PC-3 (cell line): ENCODE measurements around the gene CTNNA3. TPM values are rescaled to one million over a fixed set of nuclear protein-coding genes. Genes with fewer than 3 reads are reported as not detected.

Experiments
- ATAC-seq: fragments of 200-7000 bp; cut with Tn5 transposase; 2 replicates; pipeline ENCODE4 v1.9.1; 2020; ENCODE audit warnings: mild to moderate bottlenecking, moderate library complexity
- BruUV-seq: library from RNA; stranded (reverse); fragments of 400-500 nt; replicated peaks from 2 replicates; lab custom pipeline; 2021; lab: Mats Ljungman, UMichigan
- CTCF ChIA-PET: fragments of 300-600 bp; sonication (Branson Sonifier 250); formaldehyde crosslinking; loops from one replicate; lab custom pipeline; 2022; ENCODE audit warnings: antibody characterized with exemption; lab: Charles Lee
- POLR2A ChIA-PET: fragments of 300-600 bp; sonication (Branson Sonifier 250); formaldehyde crosslinking; loops from one replicate; lab custom pipeline; 2022; ENCODE audit warnings: antibody characterized with exemption; ENCODE audit not compliant: unreplicated experiment; lab: Charles Lee
- DNase-seq: peaks from one replicate; pipeline ENCODE4 v3.0.0-alpha.2; 2015
- H2AFZ ChIP-seq: fragments of 300-600 bp; sonication (generic); 2 replicates; pipeline ENCODE4 v1.6.0; 2016; ENCODE audit warnings: antibody characterized with exemption, low read length
- H3F3A ChIP-seq: fragments of 300-600 bp; sonication (generic); one replicate; pipeline ENCODE4 v1.6.0; 2017; ENCODE audit warnings: antibody characterized with exemption, low read length, control low read depth, mild to moderate bottlenecking; ENCODE audit not compliant: unreplicated experiment
- H3K27ac ChIP-seq: fragments of 300-600 bp; sonication (generic); 2 replicates; pipeline ENCODE4 v1.5.1; 2016; ENCODE audit warnings: mild to moderate bottlenecking, low read length
- H3K27me3 ChIP-seq: fragments of 300-600 bp; sonication (generic); 2 replicates; pipeline ENCODE4 v1.6.1; 2016; ENCODE audit warnings: low read length, mixed read lengths
- H3K36me3 ChIP-seq: fragments of 300-600 bp; sonication (generic); 2 replicates; pipeline ENCODE4 v1.6.1; 2016; ENCODE audit warnings: low read depth, mixed run types, low read length, mixed read lengths
- H3K4me1 ChIP-seq: fragments of 300-600 bp; sonication (generic); 2 replicates; pipeline ENCODE4 v1.5.1; 2016; ENCODE audit warnings: low read length; ENCODE audit not compliant: insufficient read depth
- H3K4me2 ChIP-seq: fragments of 300-600 bp; sonication (generic); 2 replicates; pipeline ENCODE4 v1.6.0; 2016; ENCODE audit warnings: low read length
- H3K4me3 ChIP-seq: fragments of 300-600 bp; sonication (generic); 2 replicates; pipeline ENCODE4 v1.5.1; 2016; ENCODE audit warnings: mild to moderate bottlenecking, low read length, mixed read lengths
- H3K79me2 ChIP-seq: fragments of 300-600 bp; sonication (generic); 2 replicates; pipeline ENCODE4 v1.6.1; 2017; ENCODE audit warnings: low read length, mixed read lengths
- H3K9ac ChIP-seq: fragments of 300-600 bp; sonication (generic); 2 replicates; pipeline ENCODE4 v1.6.0; 2016; ENCODE audit warnings: mild to moderate bottlenecking, low read length
- H3K9me2 ChIP-seq: fragments of 300-600 bp; sonication (generic); replicated peaks from 2 replicates; pipeline ENCODE4 v1.6.1; 2016; ENCODE audit warnings: mixed run types, low read length, mixed read lengths
- H3K9me3 ChIP-seq: fragments of 300-600 bp; sonication (generic); 2 replicates; pipeline ENCODE4 v1.6.1; 2016; ENCODE audit warnings: low read length, mixed read lengths
- H4K20me1 ChIP-seq: fragments of 300-600 bp; sonication (generic); 2 replicates; pipeline ENCODE4 v1.6.1; 2016; ENCODE audit warnings: low read length, mixed read lengths
- EZH2 ChIP-seq: fragments of 300-600 bp; sonication (generic); IDR thresholded peaks from one replicate; pipeline ENCODE4 v1.6.1; 2017; ENCODE audit warnings: antibody characterized with exemption, mild to moderate bottlenecking, low read length; ENCODE audit not compliant: unreplicated experiment
- EZH2phosphoT487 ChIP-seq: fragments of 300-600 bp; sonication (generic); IDR thresholded peaks from 2 replicates; pipeline ENCODE4 v1.6.1; 2018; ENCODE audit warnings: mild to moderate bottlenecking, antibody characterized with exemption, low read length, borderline replicate concordance
- intact Hi-C: fragments of 100-400 bp; cut with micrococcal nuclease; formaldehyde crosslinking; loops from 2 replicates; pipeline ENCODE4 v1.9.0; 2023
- total RNA-seq: library from RNA; depleted of rRNA; stranded (reverse); fragments of >200 nt; gene quantifications from 2 replicates; pipeline ENCODE4 v1.2.3, GENCODE V29; 2014
- TF ChIP-seq, protein P1 (sequence below): fragments of 300-600 bp; sonication (generic); conservative IDR thresholded peaks from 2 replicates; pipeline ENCODE4 v1.5.1; 2017; ENCODE audit warnings: antibody characterized with exemption, low read depth, mild to moderate bottlenecking, low read length

The CTNNA3 gene
- total RNA-seq, 1 experiment from 2014 or later, result 1.9 TPM

DNA sequence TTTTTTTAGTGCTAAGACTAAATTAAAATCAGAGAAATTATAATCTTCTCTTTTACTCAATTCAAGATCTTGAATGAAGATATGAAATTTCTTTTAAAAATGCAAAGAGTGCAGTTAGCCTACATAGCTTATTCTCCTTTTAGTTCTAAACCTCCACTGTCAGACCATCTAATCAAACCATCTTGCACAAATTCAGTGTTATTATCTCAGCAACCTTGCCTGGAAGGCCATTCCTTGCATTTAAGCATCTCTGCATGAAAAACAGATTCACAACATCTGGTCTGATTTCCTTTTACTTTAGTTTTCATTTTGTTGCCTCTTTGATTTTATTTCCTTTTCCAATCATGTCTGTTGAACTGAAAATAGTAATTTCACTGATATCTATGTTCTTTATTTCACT is 1297.3 kb downstream of the CTNNA3 start:
- Histone ChIP-seq H3K36me3 (no peaks in the 10 kb centered on the region), H3K27ac (no peak overlapping the region), H3K4me3 (no peak overlapping the region), H3F3A (no peaks in the 10 kb centered on the region), H3K79me2 (no peaks in the 10 kb centered on the region), H3K4me2 (no peak overlapping the region), H3K27me3 (no peaks in the 10 kb centered on the region), H2AFZ (no peak overlapping the region), H4K20me1 (no peaks in the 10 kb centered on the region), H3K9me2 (no peaks in the 10 kb centered on the region), H3K9ac (no peak overlapping the region), H3K4me1 (no peaks in the 10 kb centered on the region), H3K9me3 (no peaks in the 10 kb centered on the region)
- POLR2A ChIA-PET, result interaction anchor here (0.7 kb wide), 1 partner anchor 74 kb away, joined by 4 read pairs; no protein-coding TSS in a partner anchor
- ATAC-seq, result no peak
- DNase-seq, result no peak
- TF ChIP-seq, protein P1, sequence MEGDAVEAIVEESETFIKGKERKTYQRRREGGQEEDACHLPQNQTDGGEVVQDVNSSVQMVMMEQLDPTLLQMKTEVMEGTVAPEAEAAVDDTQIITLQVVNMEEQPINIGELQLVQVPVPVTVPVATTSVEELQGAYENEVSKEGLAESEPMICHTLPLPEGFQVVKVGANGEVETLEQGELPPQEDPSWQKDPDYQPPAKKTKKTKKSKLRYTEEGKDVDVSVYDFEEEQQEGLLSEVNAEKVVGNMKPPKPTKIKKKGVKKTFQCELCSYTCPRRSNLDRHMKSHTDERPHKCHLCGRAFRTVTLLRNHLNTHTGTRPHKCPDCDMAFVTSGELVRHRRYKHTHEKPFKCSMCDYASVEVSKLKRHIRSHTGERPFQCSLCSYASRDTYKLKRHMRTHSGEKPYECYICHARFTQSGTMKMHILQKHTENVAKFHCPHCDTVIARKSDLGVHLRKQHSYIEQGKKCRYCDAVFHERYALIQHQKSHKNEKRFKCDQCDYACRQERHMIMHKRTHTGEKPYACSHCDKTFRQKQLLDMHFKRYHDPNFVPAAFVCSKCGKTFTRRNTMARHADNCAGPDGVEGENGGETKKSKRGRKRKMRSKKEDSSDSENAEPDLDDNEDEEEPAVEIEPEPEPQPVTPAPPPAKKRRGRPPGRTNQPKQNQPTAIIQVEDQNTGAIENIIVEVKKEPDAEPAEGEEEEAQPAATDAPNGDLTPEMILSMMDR, result no peak
- TF ChIP-seq EZH2phosphoT487, result no peak
- TF ChIP-seq EZH2, result no peak
- intact Hi-C loops, result no loop called here
- CTCF ChIA-PET, result no interaction called here
- BruUV-seq, result no TSS peak

DNA sequence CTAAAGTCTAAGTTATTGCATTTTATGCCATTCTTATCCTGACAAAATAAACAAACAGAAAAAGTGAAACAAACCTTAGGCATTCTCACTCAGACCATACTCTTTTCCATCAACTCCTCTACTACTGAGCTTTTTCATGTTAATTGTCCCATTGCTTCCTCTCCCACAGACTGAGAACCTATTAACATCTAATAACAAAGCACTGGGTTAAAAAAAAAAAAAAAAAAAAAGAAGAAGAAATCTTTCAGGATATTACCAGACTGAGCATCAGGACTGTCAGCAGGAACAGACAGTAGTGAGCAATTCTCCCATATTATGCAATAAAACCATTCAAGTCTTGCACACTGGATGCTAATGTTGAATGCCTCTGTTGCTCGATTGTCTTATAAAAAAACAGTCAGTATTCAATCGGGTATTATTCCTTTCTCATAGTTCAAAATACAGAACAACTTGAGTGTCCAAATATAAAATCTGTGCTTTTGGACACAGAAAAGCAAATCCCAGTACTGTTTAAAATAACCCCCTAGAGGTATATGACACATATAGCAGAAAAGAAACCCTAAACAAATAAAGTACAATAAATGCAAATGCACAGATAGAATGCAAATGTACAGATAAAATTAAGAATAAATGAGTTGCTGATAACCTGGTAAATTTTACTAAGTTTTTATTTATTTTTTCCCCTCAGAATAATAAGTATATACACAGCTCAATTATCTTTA is 1301.5 kb downstream of the CTNNA3 start:
- Histone ChIP-seq H3K4me3 (no peak overlapping the region), H3F3A (no peaks in the 10 kb centered on the region), H4K20me1 (no peaks in the 10 kb centered on the region), H2AFZ (no peak overlapping the region), H3K4me2 (no peak overlapping the region), H3K27me3 (no peaks in the 10 kb centered on the region), H3K4me1 (no peaks in the 10 kb centered on the region), H3K9ac (no peak overlapping the region), H3K9me2 (no peaks in the 10 kb centered on the region), H3K36me3 (no peaks in the 10 kb centered on the region), H3K27ac (no peak overlapping the region), H3K9me3 (no peaks in the 10 kb centered on the region), H3K79me2 (no peaks in the 10 kb centered on the region)
- no TSS peak for BruUV-seq
- TF ChIP-seq, protein P1, result peak; percentile 52
- no peak for TF ChIP-seq EZH2phosphoT487
- ChIA-PET POLR2A (no interaction called here), CTCF (interaction anchor here (0.8 kb wide), 1 partner anchor 531 kb away, joined by 3 read pairs; the partner anchor contains the start of gene LRRTM3)
- peak; percentile 17 for DNase-seq
- intact Hi-C loops, result no loop called here
- ATAC-seq, result peak; percentile 64

DNA sequence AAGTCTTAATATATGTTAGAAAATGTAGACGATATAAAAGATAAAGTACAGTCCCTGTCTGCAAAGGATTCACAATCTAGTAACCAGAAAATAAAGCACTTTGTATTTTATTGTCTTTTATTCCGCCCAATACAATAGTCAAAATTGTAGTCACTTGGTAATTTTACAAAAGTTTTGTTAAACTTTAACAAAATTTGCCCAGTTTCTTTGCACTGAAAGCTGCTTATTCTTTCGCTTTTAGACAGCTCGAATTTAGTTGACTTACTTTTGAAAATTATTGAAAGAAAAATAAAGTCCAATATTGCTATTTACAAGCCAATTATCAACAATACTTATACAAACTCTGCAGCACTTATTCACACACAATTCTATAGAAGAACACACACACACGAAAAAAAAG is 1305.1 kb downstream of the CTNNA3 start:
- Histone ChIP-seq H3F3A (no peaks in the 10 kb centered on the region), H3K27me3 (no peaks in the 10 kb centered on the region), H3K4me1 (no peaks in the 10 kb centered on the region), H2AFZ (no peak overlapping the region), H3K27ac (no peak overlapping the region), H3K36me3 (no peaks in the 10 kb centered on the region), H3K79me2 (no peaks in the 10 kb centered on the region), H3K4me2 (no peak overlapping the region), H3K4me3 (no peak overlapping the region), H4K20me1 (no peaks in the 10 kb centered on the region), H3K9me3 (no peaks in the 10 kb centered on the region), H3K9ac (no peak overlapping the region), H3K9me2 (no peaks in the 10 kb centered on the region)
- DNase-seq (no peak), ATAC-seq (no peak)
- TF ChIP-seq, protein P1, result no peak
- TF ChIP-seq EZH2phosphoT487, result no peak
- TF ChIP-seq EZH2, result no peak
- intact Hi-C loops, result no loop called here
- CTCF ChIA-PET, result no interaction called here
- no TSS peak for BruUV-seq
- POLR2A ChIA-PET, result no interaction called here
